Measurements from ENCODE around the gene ITGA3. TPM values are rescaled to one million over a fixed set of nuclear protein-coding genes. Genes with fewer than 3 reads are reported as not detected.

The ITGA3 gene
- total RNA-seq, 1 donor from 2014 or later = 14.5 TPM

DNA sequence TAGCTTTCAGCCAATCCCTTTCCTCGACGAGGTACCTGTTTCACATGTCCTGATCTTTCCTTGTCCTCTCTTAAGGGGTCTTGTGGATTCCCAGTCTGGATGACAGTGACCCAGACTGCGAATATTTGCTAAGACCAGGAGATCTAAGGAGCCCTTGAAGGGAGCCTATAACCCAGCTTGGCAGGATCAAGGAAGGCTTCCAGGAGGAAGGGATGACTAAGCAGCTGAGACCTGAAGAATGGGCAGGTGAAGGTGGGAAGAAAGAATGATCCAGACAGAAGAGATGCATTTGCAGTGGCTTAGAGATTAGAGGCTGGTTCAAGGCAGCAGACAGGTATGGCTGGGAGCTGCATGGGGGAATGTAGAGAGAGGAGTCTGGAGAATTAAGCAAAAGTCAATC lies 37.3 kb downstream of the ITGA3 start:
- DNase-seq = no peak
- no peak overlapping the region for H3K27ac Mint-ChIP-seq
- peaks cover 22% of the 10 kb centered on the region for H3K4me1 Mint-ChIP-seq
- no peaks in the 10 kb centered on the region for H3K27me3 Mint-ChIP-seq
- H3K36me3 Mint-ChIP-seq (ENCODE audit: low read depth) = no peaks in the 10 kb centered on the region
- H3K9me3 Mint-ChIP-seq = no peaks in the 10 kb centered on the region
- intact Hi-C loops (cut with micrococcal nuclease) = no loop called here
- no peak overlapping the region for H3K4me3 Mint-ChIP-seq

GRCh38 chr17:50093807-50094206 lies 37.9 kb downstream of the ITGA3 start:
- DNase-seq = no peak
- intact Hi-C loops (cut with micrococcal nuclease) = loop anchor here (1.0 to 2.0 kb wide), 4 partner anchors 37 to 203 kb away; partner anchors contain the start of gene ITGA3
- no peak overlapping the region for H3K27ac Mint-ChIP-seq
- H3K4me3 Mint-ChIP-seq = peak overlapping the region; percentile 89
- peaks cover 22% of the 10 kb centered on the region for H3K4me1 Mint-ChIP-seq
- peaks cover 2% of the 10 kb centered on the region for H3K36me3 Mint-ChIP-seq (ENCODE audit: low read depth)
- H3K9me3 Mint-ChIP-seq = no peaks in the 10 kb centered on the region
- no peaks in the 10 kb centered on the region for H3K27me3 Mint-ChIP-seq

GRCh38 chr17:50094243-50094752 lies 38.4 kb downstream of the ITGA3 start:
- peaks cover 2% of the 10 kb centered on the region for H3K36me3 Mint-ChIP-seq (ENCODE audit: low read depth)
- H3K27me3 Mint-ChIP-seq = no peaks in the 10 kb centered on the region
- peak overlapping the region; percentile 89 for H3K4me3 Mint-ChIP-seq
- no peaks in the 10 kb centered on the region for H3K9me3 Mint-ChIP-seq
- peak; percentile 96 for DNase-seq
- peak overlapping the region; percentile 93 for H3K27ac Mint-ChIP-seq
- intact Hi-C loops (cut with micrococcal nuclease) = loop anchor here (1.0 to 2.0 kb wide), 4 partner anchors 37 to 203 kb away; partner anchors contain the start of gene ITGA3
- peaks cover 22% of the 10 kb centered on the region for H3K4me1 Mint-ChIP-seq

GRCh38 chr17:50094753-50095619 lies 39.1 kb downstream of the ITGA3 start, which contains the start of gene PDK2:
Gene PDK2, plus strand, starts transcription at chr17:50095351. Its CDS starts 85 bp downstream, at chr17:50095436.
- Mint-ChIP-seq H3K4me3 (peak within 1 kb of the TSS; percentile 89), H3K4me1 (peaks cover 24% of the 10 kb centered on the region), H3K27me3 (no peaks in the 10 kb centered on the region), H3K27ac (peak within 1 kb of the TSS; percentile 93), H3K36me3 (ENCODE audit: low read depth) (peaks cover 2% of the 10 kb centered on the region), H3K9me3 (no peaks in the 10 kb centered on the region)
- intact Hi-C loops (cut with micrococcal nuclease) = loop anchor here (1.0 to 2.0 kb wide), 5 partner anchors 38 to 387 kb away; partner anchors contain the start of gene ITGA3
- peak; percentile 99 for DNase-seq

DNA sequence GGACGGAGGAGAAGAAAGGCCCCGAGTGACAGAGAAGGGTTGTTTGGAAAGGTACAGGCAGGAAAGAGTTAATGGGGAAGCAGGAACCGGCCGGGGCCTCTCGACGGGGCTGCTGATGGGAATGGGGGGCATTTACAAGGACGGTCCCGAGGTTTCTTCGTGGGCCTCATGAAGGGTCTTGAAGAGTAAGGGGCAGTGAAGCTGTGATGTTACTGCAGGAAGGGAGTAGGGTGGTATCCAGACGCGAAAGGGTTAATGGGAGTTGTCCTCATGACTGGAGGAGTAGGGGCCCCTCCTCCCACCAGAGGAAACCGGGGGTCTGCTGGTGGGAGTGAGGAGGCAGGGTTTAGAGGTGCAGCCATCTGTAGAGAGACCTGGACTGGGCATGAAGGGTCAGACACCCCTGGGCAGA lies 39.7 kb downstream of the ITGA3 start:
- peak; percentile 67 for DNase-seq
- Mint-ChIP-seq H3K9me3 (no peaks in the 10 kb centered on the region), H3K4me1 (peaks cover 27% of the 10 kb centered on the region), H3K27me3 (no peaks in the 10 kb centered on the region), H3K27ac (peak overlapping the region; percentile 93), H3K36me3 (ENCODE audit: low read depth) (peaks cover 2% of the 10 kb centered on the region), H3K4me3 (peak overlapping the region; percentile 89)
- intact Hi-C loops (cut with micrococcal nuclease) = loop anchor here (1.0 to 2.0 kb wide), 3 partner anchors 37 to 387 kb away; partner anchors contain the start of gene ITGA3

- Mint-ChIP-seq H3K27me3 (no peaks in the 10 kb centered on the region), H3K4me3 (peak overlapping the region; percentile 89), H3K4me1 (peaks cover 27% of the 10 kb centered on the region), H3K9me3 (no peaks in the 10 kb centered on the region), H3K27ac (peak overlapping the region; percentile 93), H3K36me3 (ENCODE audit: low read depth) (peaks cover 2% of the 10 kb centered on the region)
- peak; percentile 61 for DNase-seq
- intact Hi-C loops (cut with micrococcal nuclease) = no loop called here
Measured at GRCh38 chr17:50096092-50096491, 40.2 kb downstream of the ITGA3 start.

DNA sequence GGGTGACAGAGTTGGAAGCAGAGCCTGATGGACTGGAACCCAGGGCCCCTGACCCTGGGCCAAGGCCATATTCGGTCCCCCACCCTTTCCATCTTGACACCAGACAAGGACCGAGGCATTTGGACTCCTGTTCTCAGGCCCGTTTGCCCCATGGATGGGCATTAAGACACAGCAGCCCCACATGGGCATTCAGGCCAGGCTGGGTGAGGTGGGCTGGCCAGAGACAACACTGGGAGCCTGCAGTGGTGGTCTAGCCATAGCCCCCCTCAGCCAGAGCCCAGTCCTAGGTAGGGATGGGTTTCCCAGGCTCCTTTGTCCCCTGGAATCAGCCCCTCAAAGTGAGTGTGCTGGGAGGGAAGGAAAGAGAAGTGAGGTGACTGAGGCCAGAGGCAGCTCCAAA lies 40.8 kb downstream of the ITGA3 start:
- no peak for DNase-seq
- Mint-ChIP-seq H3K27me3 (no peaks in the 10 kb centered on the region), H3K9me3 (no peaks in the 10 kb centered on the region), H3K4me1 (peaks cover 27% of the 10 kb centered on the region), H3K27ac (no peak overlapping the region), H3K36me3 (ENCODE audit: low read depth) (peaks cover 2% of the 10 kb centered on the region), H3K4me3 (no peak overlapping the region)
- intact Hi-C loops (cut with micrococcal nuclease) = no loop called here

GRCh38 chr17:50097455-50097854 lies 41.5 kb downstream of the ITGA3 start:
- intact Hi-C loops (cut with micrococcal nuclease) = no loop called here
- Mint-ChIP-seq H3K27ac (no peak overlapping the region), H3K4me3 (no peak overlapping the region), H3K4me1 (peaks cover 27% of the 10 kb centered on the region), H3K36me3 (ENCODE audit: low read depth) (peaks cover 2% of the 10 kb centered on the region), H3K9me3 (no peaks in the 10 kb centered on the region), H3K27me3 (no peaks in the 10 kb centered on the region)
- DNase-seq = no peak

DNA sequence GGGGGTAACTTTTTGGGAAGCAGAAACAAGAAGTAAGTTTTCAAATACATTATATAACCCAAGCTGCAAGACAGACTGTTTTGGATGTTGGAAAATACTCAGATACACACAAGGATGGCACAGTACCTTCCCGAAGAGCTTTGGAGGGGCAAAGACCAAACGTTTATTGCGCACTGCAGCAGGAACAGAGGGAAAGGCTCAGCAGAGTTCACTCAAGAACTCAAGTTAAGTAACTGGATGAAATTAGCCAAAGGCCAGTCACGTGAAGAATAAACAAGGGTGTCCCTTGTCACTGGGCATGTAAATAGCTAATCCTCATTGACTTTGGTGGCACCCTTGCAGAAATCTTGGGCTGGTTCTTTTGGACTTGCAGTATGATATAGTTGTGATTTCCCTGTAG lies 42.0 kb downstream of the ITGA3 start:
- Mint-ChIP-seq H3K4me1 (peaks cover 27% of the 10 kb centered on the region), H3K36me3 (ENCODE audit: low read depth) (peaks cover 2% of the 10 kb centered on the region), H3K27me3 (no peaks in the 10 kb centered on the region), H3K9me3 (no peaks in the 10 kb centered on the region), H3K4me3 (no peak overlapping the region), H3K27ac (no peak overlapping the region)
- DNase-seq = no peak
- intact Hi-C loops (cut with micrococcal nuclease) = no loop called here

DNA sequence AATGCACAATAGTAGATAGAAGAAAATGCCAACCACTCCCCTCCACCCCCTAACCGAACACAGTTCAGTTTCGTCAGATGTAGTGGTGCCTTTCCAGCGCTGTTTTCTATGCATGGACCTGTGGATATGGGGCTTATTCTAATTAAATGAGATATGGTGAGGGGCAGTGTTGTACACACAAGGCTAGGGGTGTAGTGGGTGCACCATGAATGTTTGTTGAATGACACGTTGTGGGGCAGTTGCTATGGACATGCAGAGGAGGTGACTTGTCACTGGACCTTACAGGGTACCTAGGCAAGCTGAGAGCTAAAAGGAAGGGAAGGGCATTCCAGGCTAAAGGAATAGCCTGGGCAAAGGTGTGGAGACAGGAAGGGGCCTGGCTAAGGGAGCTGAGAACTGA lies 42.7 kb downstream of the ITGA3 start:
- Mint-ChIP-seq H3K4me3 (no peak overlapping the region), H3K27ac (no peak overlapping the region), H3K4me1 (peaks cover 27% of the 10 kb centered on the region), H3K36me3 (ENCODE audit: low read depth) (peaks cover 2% of the 10 kb centered on the region), H3K27me3 (no peaks in the 10 kb centered on the region), H3K9me3 (no peaks in the 10 kb centered on the region)
- intact Hi-C loops (cut with micrococcal nuclease) = no loop called here
- no peak for DNase-seq

DNA sequence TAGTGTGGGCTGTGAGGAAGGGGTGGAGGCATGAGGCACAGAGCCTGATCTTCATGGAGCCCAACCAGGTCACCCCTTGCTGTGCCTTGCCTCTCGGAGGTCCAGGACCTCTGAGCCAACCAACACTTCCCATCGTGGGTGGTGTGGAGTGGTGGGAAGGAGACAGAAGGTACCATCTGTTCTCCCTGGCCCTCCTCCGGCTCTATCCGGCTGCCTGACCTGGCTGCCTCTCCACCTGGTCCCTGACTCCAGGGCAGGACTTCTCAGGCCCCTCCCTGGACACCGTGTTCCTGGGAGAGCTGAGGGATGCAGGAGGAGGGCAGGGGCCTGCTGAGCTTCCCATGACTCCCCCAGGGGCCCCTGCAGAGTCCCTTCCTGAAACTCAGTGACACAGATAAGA lies 43.1 kb downstream of the ITGA3 start:
- Mint-ChIP-seq H3K36me3 (ENCODE audit: low read depth) (peaks cover 2% of the 10 kb centered on the region), H3K4me1 (peaks cover 27% of the 10 kb centered on the region), H3K4me3 (no peak overlapping the region), H3K27ac (no peak overlapping the region), H3K9me3 (no peaks in the 10 kb centered on the region), H3K27me3 (no peaks in the 10 kb centered on the region)
- intact Hi-C loops (cut with micrococcal nuclease) = no loop called here
- DNase-seq = no peak

DNA sequence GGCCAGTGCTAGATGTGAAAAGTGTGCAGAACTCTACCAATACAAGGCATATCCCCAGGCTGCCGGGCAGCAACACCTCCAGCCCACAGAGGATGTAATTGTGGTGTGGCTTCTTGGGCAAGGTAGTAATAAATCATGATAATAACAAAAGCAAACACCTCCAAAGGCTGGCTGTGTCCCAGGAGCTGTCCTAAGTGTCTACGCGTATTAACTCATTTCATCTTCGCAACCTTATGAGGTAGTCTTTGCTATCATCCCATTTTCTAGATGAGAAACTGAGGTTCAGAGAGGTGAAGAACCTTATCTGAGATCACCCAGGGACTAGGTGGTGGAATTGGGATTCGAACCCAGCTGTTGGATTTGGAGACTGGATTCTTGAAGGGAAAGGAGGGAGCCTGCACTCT lies 44.6 kb downstream of the ITGA3 start:
- Mint-ChIP-seq H3K36me3 (ENCODE audit: low read depth) (peaks cover 2% of the 10 kb centered on the region), H3K9me3 (no peaks in the 10 kb centered on the region), H3K27ac (no peak overlapping the region), H3K27me3 (no peaks in the 10 kb centered on the region), H3K4me3 (no peak overlapping the region), H3K4me1 (peaks cover 14% of the 10 kb centered on the region)
- intact Hi-C loops (cut with micrococcal nuclease) = no loop called here
- no peak for DNase-seq

DNA sequence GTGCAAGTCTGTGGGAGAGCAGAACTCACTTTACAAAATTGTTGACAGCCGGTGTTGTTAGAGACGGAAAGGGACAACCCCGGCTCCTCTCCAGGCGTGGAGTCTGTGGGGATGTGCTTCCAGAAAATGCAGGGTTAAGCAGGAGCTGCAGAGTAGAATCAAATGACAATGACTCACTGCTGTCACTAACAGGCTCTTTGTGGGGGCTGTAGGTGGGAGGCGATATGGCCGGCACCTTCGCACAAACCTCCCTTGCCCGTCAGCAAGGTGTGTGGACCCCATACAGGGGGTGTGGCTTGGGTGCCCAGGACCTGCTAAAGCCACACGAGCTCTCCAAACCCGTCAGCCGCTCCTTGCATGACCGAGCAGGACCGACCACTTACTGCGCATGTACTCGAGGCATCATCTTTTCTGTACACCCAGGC lies 45.0 kb downstream of the ITGA3 start:
- peaks cover 9% of the 10 kb centered on the region for H3K4me1 Mint-ChIP-seq

More for the DNA sequence above, 45.0 kb downstream of the ITGA3 start:
- H3K27me3 Mint-ChIP-seq = no peaks in the 10 kb centered on the region
- H3K36me3 Mint-ChIP-seq (ENCODE audit: low read depth) = peaks cover 2% of the 10 kb centered on the region
- no peak overlapping the region for H3K27ac Mint-ChIP-seq
- H3K9me3 Mint-ChIP-seq = no peaks in the 10 kb centered on the region
- intact Hi-C loops (cut with micrococcal nuclease) = no loop called here
- no peak overlapping the region for H3K4me3 Mint-ChIP-seq
- DNase-seq = no peak
